HG03342 (cell line): ENCODE results near the gene TMEM212.
"Not testable (repeated sequence)": the region's sequence is repeated elsewhere in the genome, so short reads cannot be mapped to it uniquely, and the experiment has no call there.

Source experiments
- ATAC-seq: cut with Tn5 transposase; IDR thresholded peaks from one replicate; pipeline ENCODE4 v1.9.1; 2021; ENCODE audit warnings: mild to moderate bottlenecking, moderate library complexity; ENCODE audit not compliant: unreplicated experiment

TMEM212 gene

GRCh38 chr3:171812811-171813210 is 30.3 kb upstream of the TMEM212 start:
- ATAC-seq: no peak

GRCh38 chr3:171813278-171813896 is 29.8 kb upstream of the TMEM212 start:
- ATAC-seq: no peak

- peak; percentile 37 for ATAC-seq
Observed at GRCh38 chr3:171813897-171814460, 29.2 kb upstream of the TMEM212 start.

GRCh38 chr3:171814662-171815061 is 28.5 kb upstream of the TMEM212 start:
- not testable (repeated sequence) for ATAC-seq

- ATAC-seq: no peak
Observed at GRCh38 chr3:171815973-171816595, 27.1 kb upstream of the TMEM212 start.

GRCh38 chr3:171817074-171817800 is 25.9 kb upstream of the TMEM212 start:
- no peak for ATAC-seq

GRCh38 chr3:171821044-171821443 is 22.1 kb upstream of the TMEM212 start:
- ATAC-seq: no peak

- ATAC-seq: no peak
Observed at GRCh38 chr3:171821778-171822358, 21.3 kb upstream of the TMEM212 start.

GRCh38 chr3:171822431-171823106 is 20.6 kb upstream of the TMEM212 start:
- ATAC-seq: peak; percentile 76

GRCh38 chr3:171824116-171824515 is 19.0 kb upstream of the TMEM212 start:
- no peak for ATAC-seq

GRCh38 chr3:171824824-171825221 is 18.3 kb upstream of the TMEM212 start:
- ATAC-seq: no peak

GRCh38 chr3:171825222-171825828 is 17.8 kb upstream of the TMEM212 start:
- no peak for ATAC-seq

- ATAC-seq: no peak
Observed at GRCh38 chr3:171827385-171827784, 15.8 kb upstream of the TMEM212 start.

GRCh38 chr3:171827836-171828458 is 15.2 kb upstream of the TMEM212 start:
- ATAC-seq: no peak

- no peak for ATAC-seq
Observed at GRCh38 chr3:171828902-171829770, 14.0 kb upstream of the TMEM212 start.

- peak; percentile 72 for ATAC-seq
Observed at GRCh38 chr3:171829841-171830517, 13.2 kb upstream of the TMEM212 start.

GRCh38 chr3:171830518-171830875 is 12.7 kb upstream of the TMEM212 start:
- ATAC-seq: no peak

GRCh38 chr3:171831936-171832335 is 11.2 kb upstream of the TMEM212 start:
- ATAC-seq: no peak

GRCh38 chr3:171832989-171833388 is 10.2 kb upstream of the TMEM212 start:
- ATAC-seq: no peak
